ENCODE data around the gene DNAAF1.

The DNAAF1 gene

DNA sequence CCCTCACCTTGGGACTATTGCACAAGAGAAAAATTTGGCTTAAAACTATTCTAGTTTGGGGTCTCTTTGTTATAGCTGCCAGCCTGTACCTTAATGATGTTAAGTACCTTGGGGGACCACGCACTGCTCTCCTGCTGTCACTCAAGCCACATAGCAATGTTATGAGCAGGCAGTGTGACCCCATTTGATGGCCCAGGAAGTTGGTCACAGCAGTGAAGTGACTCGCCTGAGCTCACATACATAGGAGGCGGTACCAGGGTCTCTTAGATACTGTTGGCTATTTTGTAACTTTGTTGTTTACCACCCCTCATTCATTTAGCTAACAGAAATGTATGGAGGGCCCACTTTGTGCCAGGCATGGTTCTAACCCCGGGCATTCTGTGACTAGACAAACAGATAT is 78.3 kb downstream of the DNAAF1 start:
- CTCF ChIA-PET = interaction anchor here (0.6 to 1.2 kb wide), 4 partner anchors 10 to 296 kb away, joined by 3 to 6 read pairs (median 4); no protein-coding TSS in a partner anchor
- no peaks in the 10 kb centered on the region for H3K4me1 ChIP-seq (ENCODE audit: control insufficient read depth, insufficient read depth, low read length)
- H3K36me3 ChIP-seq (ENCODE audit: control insufficient read depth in 2 of 2, insufficient read depth in 1 of 2, low read length in 2 of 2) = no peaks in the 10 kb centered on the region
- no peak overlapping the region for H3K4me3 ChIP-seq (ENCODE audit: low read depth, low read length)
- no peaks in the 10 kb centered on the region for H3K9me3 ChIP-seq (ENCODE audit: control insufficient read depth, insufficient read depth, low read depth, low read length)
- H3K27ac ChIP-seq (ENCODE audit: extremely low read depth, low read depth, low read length) = no peak overlapping the region
- TF ChIP-seq INSM2 (tag by site-specific recombination; IDR thresholded peaks at IDR 0.05) (no peak), GLIS2 (tag by site-specific recombination; IDR thresholded peaks at IDR 0.05) (no peak), ZNF223 (tag by site-specific recombination; IDR thresholded peaks at IDR 0.05) (no peak), ZSCAN23 (tag by site-specific recombination; IDR thresholded peaks at IDR 0.05) (no peak), SP2 (tag by site-specific recombination; IDR thresholded peaks at IDR 0.05) (no peak), ZNF658 (tag by site-specific recombination; IDR thresholded peaks at IDR 0.05) (no peak), ZNF157 (tag by site-specific recombination; IDR thresholded peaks at IDR 0.05) (no peak), REPIN1 (tag by site-specific recombination; IDR thresholded peaks at IDR 0.05; ENCODE audit: low read depth) (no peak), KLF17 (tag by site-specific recombination; IDR thresholded peaks at IDR 0.05) (no peak), RBAK (tag by site-specific recombination; IDR thresholded peaks at IDR 0.05) (no peak), ZXDB (tag by site-specific recombination; IDR thresholded peaks at IDR 0.05) (no peak), ZNF175 (tag by site-specific recombination; IDR thresholded peaks at IDR 0.05) (no peak), ZNF214 (tag by site-specific recombination; IDR thresholded peaks at IDR 0.05; ENCODE audit: borderline replicate concordance) (no peak), ZNF776 (tag by site-specific recombination; IDR thresholded peaks at IDR 0.05; ENCODE audit: borderline replicate concordance) (no peak), ZNF148 (tag by site-specific recombination; IDR thresholded peaks at IDR 0.05; ENCODE audit: borderline replicate concordance) (no peak), ZNF555 (tag by site-specific recombination; conservative IDR thresholded peaks at IDR 0.05) (no peak), MZF1 (tag by site-specific recombination; IDR thresholded peaks at IDR 0.05; ENCODE audit: borderline replicate concordance) (no peak), ZNF521 (tag by site-specific recombination; IDR thresholded peaks at IDR 0.05) (no peak), KLF7 (tag by site-specific recombination; IDR thresholded peaks at IDR 0.05; ENCODE audit: borderline replicate concordance) (no peak), PRDM1 (tag by site-specific recombination; IDR thresholded peaks at IDR 0.05) (no peak)
- POLR2A ChIA-PET = no interaction called here

- POLR2A ChIA-PET = interaction anchor here (0.6 kb wide), 1 partner anchor 23 kb away, joined by 3 read pairs; no protein-coding TSS in a partner anchor
- H3K4me3 ChIP-seq (ENCODE audit: low read depth, low read length) = no peak overlapping the region
- no peak overlapping the region for H3K27ac ChIP-seq (ENCODE audit: extremely low read depth, low read depth, low read length)
- CTCF ChIA-PET = interaction anchor here (1.0 to 1.2 kb wide), 2 partner anchors 9 to 281 kb away, joined by 3 read pairs; no protein-coding TSS in a partner anchor
- H3K9me3 ChIP-seq (ENCODE audit: control insufficient read depth, insufficient read depth, low read depth, low read length) = no peaks in the 10 kb centered on the region
- no peaks in the 10 kb centered on the region for H3K36me3 ChIP-seq (ENCODE audit: control insufficient read depth in 2 of 2, insufficient read depth in 1 of 2, low read length in 2 of 2)
- TF ChIP-seq ZNF2 (tag by site-specific recombination; IDR thresholded peaks at IDR 0.05) (no peak), ZNF768 (tag by site-specific recombination; IDR thresholded peaks at IDR 0.05) (0 out of 2 replicates have a peak, but pooled peaks have one; percentile 38), ZNF426 (tag by site-specific recombination; IDR thresholded peaks at IDR 0.05) (no peak), PRDM6 (tag by site-specific recombination; IDR thresholded peaks at IDR 0.05) (no peak), ZNF362 (tag by site-specific recombination; IDR thresholded peaks at IDR 0.05) (no peak), ZNF791 (tag by site-specific recombination; IDR thresholded peaks at IDR 0.05) (no peak)
- H3K4me1 ChIP-seq (ENCODE audit: control insufficient read depth, insufficient read depth, low read length) = no peaks in the 10 kb centered on the region
These were observed 79.4 kb downstream of the DNAAF1 start for GRCh38 chr16:84224554-84224953.
